Body of pancreas (tissue), 4 donors: ENCODE measurements around the gene PAM16.

Source experiments
- POLR2A ChIP-seq, 3 donors: fragments of 450-650 bp; IDR thresholded peaks; one replicate each; pipeline ENCODE4 v1.6.1; 2016; ENCODE audit warnings: antibody characterized with exemption in 3 of 3, mild to moderate bottlenecking in 2 of 3
- TF ChIP-seq, protein P1 (sequence below), 7 experiments: fragments of 450-650 bp in 4 of 7; fragments of 200-600 bp in 3 of 7; sonication (generic) in 3 of 7; IDR thresholded peaks; one replicate each; pipeline ENCODE4 v1.5.1; 2016 to 2019; ENCODE audit warnings: antibody characterized with exemption in 7 of 7

DNA sequence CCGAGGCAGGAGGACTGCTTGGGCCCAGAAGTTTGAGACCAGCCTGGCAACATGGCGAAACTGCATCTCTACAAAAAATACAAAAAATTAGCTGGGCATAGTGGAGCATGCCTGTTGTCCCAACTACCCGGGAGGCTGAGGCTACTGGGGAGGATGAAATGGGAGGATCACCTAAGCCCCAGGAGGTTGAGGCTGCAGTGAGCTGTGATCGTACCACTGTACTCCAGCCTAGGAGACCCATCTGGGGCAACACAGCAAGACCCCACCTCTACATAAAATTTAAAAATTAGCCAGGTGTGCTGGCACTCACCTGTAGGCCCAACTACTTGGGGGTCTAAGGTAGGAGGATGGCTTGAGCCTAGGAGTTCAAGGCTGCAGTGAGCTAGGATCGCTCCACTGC is 1.8 kb downstream of the PAM16 start:
- TF ChIP-seq, protein P1, sequence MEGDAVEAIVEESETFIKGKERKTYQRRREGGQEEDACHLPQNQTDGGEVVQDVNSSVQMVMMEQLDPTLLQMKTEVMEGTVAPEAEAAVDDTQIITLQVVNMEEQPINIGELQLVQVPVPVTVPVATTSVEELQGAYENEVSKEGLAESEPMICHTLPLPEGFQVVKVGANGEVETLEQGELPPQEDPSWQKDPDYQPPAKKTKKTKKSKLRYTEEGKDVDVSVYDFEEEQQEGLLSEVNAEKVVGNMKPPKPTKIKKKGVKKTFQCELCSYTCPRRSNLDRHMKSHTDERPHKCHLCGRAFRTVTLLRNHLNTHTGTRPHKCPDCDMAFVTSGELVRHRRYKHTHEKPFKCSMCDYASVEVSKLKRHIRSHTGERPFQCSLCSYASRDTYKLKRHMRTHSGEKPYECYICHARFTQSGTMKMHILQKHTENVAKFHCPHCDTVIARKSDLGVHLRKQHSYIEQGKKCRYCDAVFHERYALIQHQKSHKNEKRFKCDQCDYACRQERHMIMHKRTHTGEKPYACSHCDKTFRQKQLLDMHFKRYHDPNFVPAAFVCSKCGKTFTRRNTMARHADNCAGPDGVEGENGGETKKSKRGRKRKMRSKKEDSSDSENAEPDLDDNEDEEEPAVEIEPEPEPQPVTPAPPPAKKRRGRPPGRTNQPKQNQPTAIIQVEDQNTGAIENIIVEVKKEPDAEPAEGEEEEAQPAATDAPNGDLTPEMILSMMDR (IDR thresholded peaks at IDR 0.05) = no peak
- TF ChIP-seq POLR2A (IDR thresholded peaks at IDR 0.05) = no peak
